B cell (primary cell): ENCODE data around the gene CD180. TPM values are rescaled to one million over a fixed set of nuclear protein-coding genes. Genes with fewer than 3 reads are reported as not detected.

ENCODE experiments used
- ATAC-seq: fragments of 200-7000 bp; cut with Tn5 transposase; one replicate; pipeline ENCODE4 v1.10.0; 2021; ENCODE audit warnings: low read depth, mild to moderate bottlenecking, moderate number of reproducible peaks, moderate library complexity
- CTCF ChIA-PET: fragments of 350-600 bp; sonication (Branson Sonifier 250); formaldehyde crosslinking; loops from one replicate; lab custom pipeline; 2021; ENCODE audit warnings: antibody characterized with exemption, inconsistent platforms; lab: Charles Lee
- POLR2A ChIA-PET: fragments of 350-600 bp; sonication (Branson Sonifier 250); formaldehyde crosslinking; loops from one replicate; lab custom pipeline; 2021; ENCODE audit warnings: antibody characterized with exemption; lab: Charles Lee
- DNase-seq: peaks from one replicate; pipeline ENCODE4 v3.0.0; 2013
- H2AFZ ChIP-seq: 2 replicates; pipeline ENCODE4 v1.6.1; 2012; ENCODE audit warnings: mild to moderate bottlenecking, low read depth, low read length; ENCODE audit not compliant: insufficient read depth, poor library complexity, severe bottlenecking
- H3K27ac ChIP-seq, 2 donors: 1 replicate in 1 of 2; 2 replicates in 1 of 2; pipeline ENCODE4 v1.5.1; 2012 to 2013; ENCODE audit warnings: low read length in 2 of 2, mild to moderate bottlenecking in 2 of 2, moderate library complexity in 1 of 2
- H3K27me3 ChIP-seq, 4 experiments: fragments of 200-600 bp in 1 of 4; sonication (generic) in 1 of 4; replicated peaks in 1 of 4; 1 replicate in 2 of 4; 2 replicates in 2 of 4; pipeline versions ENCODE4 v1.6.1 to v1.7.0; 2013 to 2016; ENCODE audit warnings: low read length in 3 of 4, mild to moderate bottlenecking in 2 of 4, mixed read lengths in 1 of 4, moderate library complexity in 1 of 4; ENCODE audit not compliant: insufficient read depth in 4 of 4, control insufficient read depth in 3 of 4; ENCODE audit errors: control extremely low read depth in 1 of 4
- H3K36me3 ChIP-seq, 2 experiments: replicated peaks in 1 of 2; 1 replicate in 1 of 2; 2 replicates in 1 of 2; pipeline versions ENCODE4 v1.6.1 to v1.7.1; 2013; ENCODE audit warnings: low read length in 1 of 2; ENCODE audit not compliant: insufficient read depth in 2 of 2, control insufficient read depth in 1 of 2; ENCODE audit errors: control extremely low read depth in 1 of 2, extremely low read depth in 1 of 2
- H3K4me1 ChIP-seq, 2 donors: fragments of 200-600 bp in 1 of 2; sonication (generic) in 1 of 2; 1 replicate in 1 of 2; 2 replicates in 1 of 2; pipeline versions ENCODE4 v1.5.1 to v1.6.1; 2013 to 2017; ENCODE audit warnings: low read length in 2 of 2; ENCODE audit not compliant: control insufficient read depth in 2 of 2, insufficient read depth in 2 of 2
- H3K4me2 ChIP-seq: replicated peaks from 2 replicates; pipeline ENCODE3; 2012; ENCODE audit warnings: mild to moderate bottlenecking, low read depth, low read length; ENCODE audit not compliant: poor library complexity, severe bottlenecking
- H3K4me3 ChIP-seq, 5 experiments: fragments of 200-600 bp in 1 of 5; sonication (generic) in 1 of 5; 1 replicate in 3 of 5; 2 replicates in 2 of 5; pipeline versions ENCODE4 v1.5.1 to v1.7.0; 2011 to 2016; ENCODE audit warnings: low read length in 4 of 5, mild to moderate bottlenecking in 4 of 5, low read depth in 2 of 5, control low read depth in 1 of 5, moderate library complexity in 1 of 5; ENCODE audit not compliant: insufficient read depth in 1 of 5; ENCODE audit errors: control extremely low read depth in 1 of 5, extremely low read depth in 1 of 5
- H3K79me2 ChIP-seq: fragments of 200-600 bp; sonication (generic); one replicate; pipeline ENCODE4 v1.6.0; 2016; ENCODE audit warnings: low read length; ENCODE audit not compliant: control insufficient read depth, insufficient read depth
- H3K9ac ChIP-seq: fragments of 200-600 bp; sonication (generic); 2 replicates; pipeline ENCODE4 v1.6.1; 2017; ENCODE audit warnings: mild to moderate bottlenecking, low read length, moderate library complexity
- H3K9me3 ChIP-seq, 3 donors: one replicate each; pipeline versions ENCODE4 v1.6.1 to v1.7.1; 2013; ENCODE audit warnings: low read length in 2 of 3; ENCODE audit not compliant: control insufficient read depth in 2 of 3, insufficient read depth in 1 of 3; ENCODE audit errors: control extremely low read depth in 1 of 3
- H4K20me1 ChIP-seq: 2 replicates; pipeline ENCODE4 v1.6.0; 2012; ENCODE audit warnings: mild to moderate bottlenecking, low read length; ENCODE audit not compliant: insufficient read depth, control insufficient read depth, poor library complexity, severe bottlenecking
- H3K27ac Mint-ChIP-seq: one replicate; pipeline ENCODE4 v1.8.0; 2021; ENCODE audit warnings: mixed read lengths
- H3K27me3 Mint-ChIP-seq: one replicate; pipeline ENCODE4 v1.8.0; 2021; ENCODE audit warnings: mixed read lengths
- H3K4me1 Mint-ChIP-seq: one replicate; pipeline ENCODE4 v1.8.0; 2021; ENCODE audit warnings: mixed read lengths
- H3K4me3 Mint-ChIP-seq: one replicate; pipeline ENCODE4 v1.8.0; 2021; ENCODE audit warnings: mixed read lengths
- H3K9me3 Mint-ChIP-seq: one replicate; pipeline ENCODE4 v1.8.0; 2022; ENCODE audit warnings: mixed read lengths; ENCODE audit not compliant: insufficient read depth
- EZH2 ChIP-seq: IDR thresholded peaks from 2 replicates; pipeline ENCODE4 v1.6.1; 2012; ENCODE audit warnings: borderline replicate concordance, low read depth, mild to moderate bottlenecking, moderate library complexity, low read length; ENCODE audit not compliant: insufficient read depth, poor library complexity, severe bottlenecking
- WGBS: methylation state at CpG from one replicate; pipeline ENCODE4 v1.1.5; 2013; ENCODE audit warnings: missing lambda C conversion rate; ENCODE audit not compliant: insufficient coverage; 5-methylcytosine and 5-hydroxymethylcytosine counted together
- intact Hi-C: fragments of 100-400 bp; cut with micrococcal nuclease; formaldehyde crosslinking; loops from one replicate; pipeline ENCODE4 v1.10.0; 2022
- polyA minus RNA-seq: library from RNA; depleted of rRNA, polyadenylated mRNA; stranded (reverse); fragments of >200 nt; gene quantifications from 2 replicates; pipeline ENCODE4 v1.2.3, GENCODE V29; 2012
- polyA plus RNA-seq: library from polyadenylated mRNA; depleted of rRNA; stranded (reverse); fragments of >200 nt; gene quantifications from 2 replicates; pipeline ENCODE4 v1.2.3, GENCODE V29; 2012
- total RNA-seq, 2 donors: library from RNA; stranded (reverse); fragments of 120-200 nt in 1 of 2; gene quantifications; 1 replicate in 1 of 2; 2 replicates in 1 of 2; pipeline versions ENCODE4 v1.2.3 to v1.2.4, GENCODE V29; 2013 to 2022
- TF ChIP-seq, protein P1 (sequence below): fragments of 200-600 bp; IDR thresholded peaks from one replicate; pipeline ENCODE4 v1.8.0; 2022; ENCODE audit warnings: antibody characterized with exemption, mild to moderate bottlenecking

The CD180 gene
- total RNA-seq (16.4 and 18.0 TPM in 2 replicates), polyA plus RNA-seq (8.8 and 16.1 TPM in 2 replicates), polyA minus RNA-seq (72.1 and 88.3 TPM in 2 replicates)
- 138 TPM for total RNA-seq (2013)

DNA sequence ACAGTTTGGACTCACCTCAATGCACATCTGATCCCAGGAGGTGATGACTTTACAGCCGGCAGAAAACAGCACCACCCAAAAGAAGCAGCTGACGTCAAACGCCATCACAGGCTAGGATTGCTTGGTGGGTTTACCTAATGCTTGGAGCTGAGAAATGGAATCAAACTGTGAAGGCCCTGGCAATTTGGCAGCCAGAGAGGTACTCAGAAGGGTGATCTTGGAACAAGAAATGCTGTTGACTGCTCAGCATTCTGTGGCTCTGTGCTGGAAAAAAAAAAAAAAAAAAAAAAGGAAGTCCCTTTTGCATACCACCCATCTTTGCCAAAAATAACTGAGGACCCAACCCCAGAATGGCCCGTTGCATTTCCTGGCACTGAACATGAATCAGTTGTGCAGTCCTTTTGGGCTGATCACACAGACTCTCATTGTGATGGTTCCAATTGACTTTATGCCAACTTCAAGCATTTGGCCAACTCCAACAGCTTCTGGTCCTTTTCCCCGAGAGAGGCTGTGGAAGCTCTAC, at the start of gene CD180:
Gene CD180 (minus strand): TSS at position 263 of the 523 bp plus-strand sequence. CDS start 158 bp downstream, at position 105.
- Mint-ChIP-seq H3K4me3 (peak within 1 kb of the TSS; percentile 91), H3K9me3 (no peaks in the 10 kb centered on the region), H3K27ac (peak within 1 kb of the TSS; percentile 97), H3K4me1 (peaks cover 96% of the 10 kb centered on the region), H3K27me3 (no peaks in the 10 kb centered on the region)
- Histone ChIP-seq H3K36me3 (peaks cover 8 to 30% of the 10 kb centered on the region in 2 experiments), H3K27me3 (no peaks in the 10 kb centered on the region), H3K9ac (peak within 1 kb of the TSS; percentile 87), H3K4me2 (peak within 1 kb of the TSS; percentile 89), H3K27ac (peak within 1 kb of the TSS; percentile 87 to 98), H3K4me1 (peaks cover 60 to 76% of the 10 kb centered on the region in 2 donors), H3K4me3 (peak within 1 kb of the TSS; percentile 63 to 95 (median 74)), H2AFZ (no peak within 1 kb of the TSS), H3K79me2 (peaks cover 100% of the 10 kb centered on the region), H3K9me3 (peaks cover 0 to 10% (median 3%) of the 10 kb centered on the region in 3 donors), H4K20me1 (peaks cover 11% of the 10 kb centered on the region)
- POLR2A ChIA-PET: interaction anchor here (0.7 to 2.4 kb wide), 10 partner anchors 9 to 845 kb away, joined by 3 to 19 read pairs (median 10); no protein-coding TSS in a partner anchor
- ATAC-seq (peak; percentile 54), DNase-seq (peak; percentile 65)
- CTCF ChIA-PET: interaction anchor here (0.7 to 9.8 kb wide), 10 partner anchors 11 to 1021 kb away, joined by 3 to 139 read pairs (median 3); no protein-coding TSS in a partner anchor
- 4% methylated on average over 4 of the region's 5 CpGs for WGBS
- intact Hi-C loops: loop anchor here (1.0 to 10.0 kb wide), 4 partner anchors 8 to 1238 kb away; partner anchors contain the start of gene PIK3R1
- TF ChIP-seq, protein P1, sequence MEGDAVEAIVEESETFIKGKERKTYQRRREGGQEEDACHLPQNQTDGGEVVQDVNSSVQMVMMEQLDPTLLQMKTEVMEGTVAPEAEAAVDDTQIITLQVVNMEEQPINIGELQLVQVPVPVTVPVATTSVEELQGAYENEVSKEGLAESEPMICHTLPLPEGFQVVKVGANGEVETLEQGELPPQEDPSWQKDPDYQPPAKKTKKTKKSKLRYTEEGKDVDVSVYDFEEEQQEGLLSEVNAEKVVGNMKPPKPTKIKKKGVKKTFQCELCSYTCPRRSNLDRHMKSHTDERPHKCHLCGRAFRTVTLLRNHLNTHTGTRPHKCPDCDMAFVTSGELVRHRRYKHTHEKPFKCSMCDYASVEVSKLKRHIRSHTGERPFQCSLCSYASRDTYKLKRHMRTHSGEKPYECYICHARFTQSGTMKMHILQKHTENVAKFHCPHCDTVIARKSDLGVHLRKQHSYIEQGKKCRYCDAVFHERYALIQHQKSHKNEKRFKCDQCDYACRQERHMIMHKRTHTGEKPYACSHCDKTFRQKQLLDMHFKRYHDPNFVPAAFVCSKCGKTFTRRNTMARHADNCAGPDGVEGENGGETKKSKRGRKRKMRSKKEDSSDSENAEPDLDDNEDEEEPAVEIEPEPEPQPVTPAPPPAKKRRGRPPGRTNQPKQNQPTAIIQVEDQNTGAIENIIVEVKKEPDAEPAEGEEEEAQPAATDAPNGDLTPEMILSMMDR: no peak
- no peak for TF ChIP-seq EZH2

DNA sequence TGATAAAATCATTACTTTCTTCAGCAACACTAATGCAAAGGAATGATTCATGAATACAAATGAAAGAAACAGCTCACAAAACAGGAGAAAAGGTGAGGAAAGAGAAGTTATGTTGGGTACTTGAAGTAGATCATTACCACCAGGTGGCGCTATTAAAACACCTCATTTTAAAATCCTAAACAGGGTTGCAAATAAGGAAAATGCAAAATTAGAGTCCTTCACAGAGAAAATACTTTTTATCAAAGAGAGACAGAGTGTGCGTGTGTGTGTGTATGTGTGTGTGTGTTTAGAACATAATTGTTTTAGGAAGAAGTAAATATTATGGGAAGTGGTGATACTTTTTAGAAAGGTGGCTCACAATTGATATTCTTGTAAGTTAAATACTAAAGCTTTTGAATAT, 49.5 kb upstream of the CD180 start:
- H3K4me1 ChIP-seq: peaks cover 5 to 8% of the 10 kb centered on the region in 2 donors
- Mint-ChIP-seq H3K27ac (no peak overlapping the region), H3K27me3 (no peaks in the 10 kb centered on the region), H3K4me3 (no peak overlapping the region), H3K9me3 (no peaks in the 10 kb centered on the region), H3K4me1 (peaks cover 5% of the 10 kb centered on the region)
- H2AFZ ChIP-seq: no peak overlapping the region
- POLR2A ChIA-PET: interaction anchor here (0.8 kb wide), 1 partner anchor 9 kb away, joined by 6 read pairs; no protein-coding TSS in a partner anchor
- H3K9ac ChIP-seq: no peak overlapping the region
- DNase-seq (peak; percentile 78), ATAC-seq (peak; percentile 31)
- CTCF ChIA-PET: interaction anchor here (0.6 to 7.8 kb wide), 41 partner anchors 9 to 1761 kb away, joined by 3 to 116 read pairs (median 5); partner anchors contain the start of genes CD180 and PIK3R1
- H3K79me2 ChIP-seq: no peaks in the 10 kb centered on the region
- no peaks in the 10 kb centered on the region for H4K20me1 ChIP-seq
- no peaks in the 10 kb centered on the region for H3K27me3 ChIP-seq
- WGBS: no CpG with 5 or more reads among the region's 2 CpGs
- H3K9me3 ChIP-seq: no peaks in the 10 kb centered on the region
- H3K36me3 ChIP-seq: no peaks in the 10 kb centered on the region
- TF ChIP-seq EZH2: no peak
- TF ChIP-seq, protein P1: peak; percentile 93
- H3K27ac ChIP-seq: no peak overlapping the region
- H3K4me2 ChIP-seq: no peak overlapping the region
- no peak overlapping the region for H3K4me3 ChIP-seq
- intact Hi-C loops: loop anchor here (1.0 kb wide), 3 partner anchors 1006 to 1214 kb away; no protein-coding TSS in a partner anchor
